GM18909 (cell line): Measurements from ENCODE around the gene GPR183.
A peak's percentile ranks its signal among the peaks of the same experiment; 100 is the strongest.

Experiments
- ATAC-seq: cut with Tn5 transposase; IDR thresholded peaks from one replicate; pipeline ENCODE4 v1.9.1; 2021; ENCODE audit warnings: mild to moderate bottlenecking; ENCODE audit not compliant: unreplicated experiment, poor library complexity

The GPR183 gene

GRCh38 chr13:99307247-99307646, at the start of gene GPR183:
Gene GPR183, minus strand, starts transcription at chr13:99307399. Its CDS starts 11,254 bp downstream, at chr13:99296145.
- ATAC-seq, result peak; percentile 65

- ATAC-seq, result peak; percentile 70
Measured at GRCh38 chr13:99356262-99357091, 49.3 kb upstream of the GPR183 start.

GRCh38 chr13:99356012-99356261, 48.7 kb upstream of the GPR183 start:
- ATAC-seq, result no peak

GRCh38 chr13:99355267-99356011, 48.2 kb upstream of the GPR183 start:
- ATAC-seq, result no peak

GRCh38 chr13:99354371-99354951, 47.3 kb upstream of the GPR183 start:
- no peak for ATAC-seq

GRCh38 chr13:99353836-99354235, 46.6 kb upstream of the GPR183 start:
- no peak for ATAC-seq

GRCh38 chr13:99353246-99353600, 46.0 kb upstream of the GPR183 start:
- no peak for ATAC-seq

- ATAC-seq, result no peak
Measured at GRCh38 chr13:99352351-99353245, 45.4 kb upstream of the GPR183 start.

GRCh38 chr13:99351772-99352171, 44.6 kb upstream of the GPR183 start:
- ATAC-seq, result no peak

- ATAC-seq, result no peak
Measured at GRCh38 chr13:99350191-99350590, 43.0 kb upstream of the GPR183 start.

GRCh38 chr13:99347911-99348451, 40.8 kb upstream of the GPR183 start:
- peak; percentile 66 for ATAC-seq

- peak; percentile 34 for ATAC-seq
Measured at GRCh38 chr13:99347335-99347878, 40.2 kb upstream of the GPR183 start.

GRCh38 chr13:99346335-99347042, 39.3 kb upstream of the GPR183 start:
- ATAC-seq, result no peak

GRCh38 chr13:99345345-99345744, 38.1 kb upstream of the GPR183 start:
- ATAC-seq, result no peak

- ATAC-seq, result no peak
Measured at GRCh38 chr13:99344610-99345208, 37.5 kb upstream of the GPR183 start.

GRCh38 chr13:99342723-99343315, 35.6 kb upstream of the GPR183 start:
- no peak for ATAC-seq

- no peak for ATAC-seq
Measured at GRCh38 chr13:99341969-99342722, 34.9 kb upstream of the GPR183 start.

- no peak for ATAC-seq
Measured at GRCh38 chr13:99340638-99341037, 33.4 kb upstream of the GPR183 start.
